IMR-90 (cell line): ENCODE measurements around the gene CNOT6. TPM values are rescaled to one million over a fixed set of nuclear protein-coding genes. Genes with fewer than 3 reads are reported as not detected.

Experiments used
- ATAC-seq: fragments of 200-7000 bp; cut with Tn5 transposase; 2 replicates; pipeline ENCODE4 v1.9.1; 2020; ENCODE audit warnings: low read depth, mild to moderate bottlenecking, moderate library complexity
- BruUV-seq: library from RNA; stranded (reverse); fragments of 400-500 nt; replicated peaks from 2 replicates; lab custom pipeline; 2021; lab: Mats Ljungman, UMichigan
- CTCF ChIA-PET: fragments of 300-600 bp; formaldehyde crosslinking; extraction: SDS; loops from one replicate; lab custom pipeline; 2021; ENCODE audit warnings: antibody characterized with exemption; lab: Yijun Ruan, JAX
- POLR2A ChIA-PET: fragments of 300-600 bp; sonication (Branson Sonifier 250); formaldehyde crosslinking; loops from one replicate; lab custom pipeline; 2022; ENCODE audit warnings: antibody characterized with exemption; ENCODE audit not compliant: unreplicated experiment; lab: Charles Lee
- DNase-seq: peaks from one replicate; pipeline ENCODE4 v3.0.0; 2013
- H2AFZ ChIP-seq: replicated peaks from 2 replicates; pipeline ENCODE3; 2013; ENCODE audit warnings: low read length, mild to moderate bottlenecking; ENCODE audit not compliant: poor library complexity
- H2AK5ac ChIP-seq: 2 replicates; pipeline ENCODE4 v1.6.1; 2013; ENCODE audit warnings: low read depth, low read length, inconsistent platforms
- H2AK9ac ChIP-seq: replicated peaks from 2 replicates; pipeline ENCODE3; 2013; ENCODE audit warnings: mild to moderate bottlenecking, low read depth, low read length, moderate library complexity; ENCODE audit not compliant: poor library complexity
- H2BK120ac ChIP-seq: 2 replicates; pipeline ENCODE4 v1.6.1; 2013; ENCODE audit warnings: low read depth, low read length, inconsistent platforms
- H2BK15ac ChIP-seq: 3 replicates; pipeline ENCODE4 v1.6.1; 2013; ENCODE audit warnings: low read depth, low read length, inconsistent platforms
- H2BK20ac ChIP-seq: 2 replicates; pipeline ENCODE4 v1.6.1; 2013; ENCODE audit warnings: low read depth, mild to moderate bottlenecking, inconsistent platforms, low read length, moderate library complexity
- H2BK5ac ChIP-seq: 2 replicates; pipeline ENCODE4 v1.6.1; 2013; ENCODE audit warnings: mild to moderate bottlenecking, low read depth, low read length, inconsistent platforms; ENCODE audit not compliant: poor library complexity, severe bottlenecking
- H3K14ac ChIP-seq: replicated peaks from 2 replicates; pipeline ENCODE4 v1.6.1; 2013; ENCODE audit warnings: low read depth, low read length, inconsistent platforms
- H3K18ac ChIP-seq: 2 replicates; pipeline ENCODE4 v1.6.1; 2013; ENCODE audit warnings: low read depth, low read length, control low read depth
- H3K23ac ChIP-seq: 2 replicates; pipeline ENCODE4 v1.6.1; 2013; ENCODE audit warnings: low read depth, low read length, inconsistent platforms
- H3K27ac ChIP-seq: 2 replicates; pipeline ENCODE4 v1.5.1; 2013; ENCODE audit warnings: mild to moderate bottlenecking, control low read depth, low read length; ENCODE audit not compliant: insufficient read depth
- H3K27me3 ChIP-seq: 2 replicates; pipeline ENCODE4 v1.6.1; 2013; ENCODE audit warnings: low read length; ENCODE audit not compliant: control insufficient read depth, insufficient read depth
- H3K36me3 ChIP-seq: 2 replicates; pipeline ENCODE4 v1.6.1; 2013; ENCODE audit warnings: low read length, mixed read lengths; ENCODE audit not compliant: control insufficient read depth, insufficient read depth
- H3K4ac ChIP-seq: 2 replicates; pipeline ENCODE4 v1.6.1; 2013; ENCODE audit warnings: low read depth, low read length, inconsistent platforms
- H3K4me1 ChIP-seq: 2 replicates; pipeline ENCODE4 v1.6.1; 2013; ENCODE audit warnings: low read length, mixed read lengths; ENCODE audit not compliant: control insufficient read depth, insufficient read depth
- H3K4me2 ChIP-seq: 2 replicates; pipeline ENCODE4 v1.6.1; 2013; ENCODE audit warnings: low read depth, mild to moderate bottlenecking, control low read depth, low read length, moderate library complexity
- H3K4me3 ChIP-seq: 2 replicates; pipeline ENCODE4 v1.5.1; 2013; ENCODE audit warnings: low read depth, mild to moderate bottlenecking, control low read depth, low read length, moderate library complexity; ENCODE audit not compliant: insufficient read depth
- H3K56ac ChIP-seq: 2 replicates; pipeline ENCODE4 v1.6.1; 2013; ENCODE audit warnings: low read length, inconsistent platforms; ENCODE audit not compliant: insufficient read depth; ENCODE audit errors: extremely low read depth
- H3K79me1 ChIP-seq, 2 experiments: 2 replicates each; pipeline ENCODE4 v1.6.1; 2013; ENCODE audit warnings: low read length in 2 of 2, inconsistent platforms in 1 of 2, low read depth in 1 of 2
- H3K9ac ChIP-seq: 2 replicates; pipeline ENCODE4 v1.6.1; 2013; ENCODE audit warnings: low read depth, low read length, control low read depth
- H3K9me1 ChIP-seq: 2 replicates; pipeline ENCODE4 v1.6.1; 2013; ENCODE audit warnings: low read length, inconsistent platforms; ENCODE audit not compliant: insufficient read depth
- H3K9me3 ChIP-seq: 2 replicates; pipeline ENCODE4 v1.6.1; 2013; ENCODE audit warnings: low read length; ENCODE audit not compliant: control insufficient read depth, insufficient read depth
- H4K20me1 ChIP-seq: 2 replicates; pipeline ENCODE4 v1.6.1; 2013; ENCODE audit warnings: low read length, inconsistent platforms; ENCODE audit not compliant: insufficient read depth
- H4K5ac ChIP-seq: 2 replicates; pipeline ENCODE4 v1.6.1; 2013; ENCODE audit warnings: mild to moderate bottlenecking, low read depth, low read length, control low read depth
- H4K8ac ChIP-seq, 2 experiments: 2 replicates each; pipeline ENCODE4 v1.6.1; 2013; ENCODE audit warnings: low read depth in 2 of 2, low read length in 2 of 2, control low read depth in 1 of 2, inconsistent platforms in 1 of 2
- H4K91ac ChIP-seq: 2 replicates; pipeline ENCODE4 v1.6.1; 2013; ENCODE audit warnings: low read depth, low read length, inconsistent platforms; ENCODE audit not compliant: insufficient read depth
- BHLHE40 ChIP-seq: fragments of 150-350 bp; IDR thresholded peaks from 2 replicates; pipeline ENCODE4 v1.6.1; 2016; ENCODE audit warnings: mild to moderate bottlenecking, low read depth, low read length
- CEBPB ChIP-seq: IDR thresholded peaks from 2 replicates; pipeline ENCODE4 v1.6.1; 2012; ENCODE audit warnings: low read depth, low read length, improper control_type of control experiment
- MAZ ChIP-seq: IDR thresholded peaks from 2 replicates; pipeline ENCODE4 v1.6.1; 2012; ENCODE audit warnings: low read depth, mild to moderate bottlenecking, low read length, improper control_type of control experiment, moderate library complexity, borderline replicate concordance
- NFE2L2 ChIP-seq: fragments of 150-350 bp; IDR thresholded peaks from 2 replicates; pipeline ENCODE4 v1.6.1; 2016; ENCODE audit warnings: low read depth, mild to moderate bottlenecking, low read length
- SMC3 ChIP-seq: fragments of 150-350 bp; IDR thresholded peaks from 2 replicates; pipeline ENCODE4 v1.6.1; 2016; ENCODE audit warnings: low read depth, mild to moderate bottlenecking, antibody characterized with exemption, low read length, moderate library complexity
- WGBS, 2 experiments: methylation state at CpG; one replicate each; pipeline versions ENCODE4 v1.1.5 to v1.1.7; 2013; ENCODE audit warnings: missing lambda C conversion rate in 2 of 2; ENCODE audit not compliant: insufficient read length in 1 of 2; ENCODE audit errors: extremely low coverage in 2 of 2; 5-methylcytosine and 5-hydroxymethylcytosine counted together
- dilution Hi-C: fragments of 300-500 bp; cut with HindIII; formaldehyde crosslinking; loops from one replicate; pipeline ENCODE4 v1.14.3; 2018; ENCODE audit warnings: low sequenced_read_pairs; ENCODE audit not compliant: unreplicated experiment
- in situ Hi-C: fragments of 300-500 bp; cut with MboI; formaldehyde crosslinking; loops from 3 replicates; pipeline ENCODE4 v1.14.3; 2019; ENCODE audit warnings: low sequenced_read_pairs, inconsistent platforms, mixed read lengths
- intact Hi-C: fragments of 100-400 bp; cut with micrococcal nuclease; formaldehyde crosslinking; loops from 2 replicates; pipeline ENCODE4 v1.10.0; 2022
- polyA plus RNA-seq, 3 experiments: library from polyadenylated mRNA; depleted of rRNA; stranded (reverse); fragments of >200 nt; gene quantifications; 2 replicates each; pipeline ENCODE4 v1.2.3, GENCODE V29; 2012; ENCODE audit warnings: low replicate concordance in 1 of 3
- total RNA-seq: library from RNA; depleted of rRNA; stranded (reverse); fragments of >200 nt; gene quantifications from 2 replicates; pipeline ENCODE4 v1.2.3, GENCODE V29; 2012

CNOT6 gene
- total and polyA plus RNA-seq, 2 of the 4 experiments (the other 2 are of a cell fraction) = 9.7 to 10.8 TPM

DNA sequence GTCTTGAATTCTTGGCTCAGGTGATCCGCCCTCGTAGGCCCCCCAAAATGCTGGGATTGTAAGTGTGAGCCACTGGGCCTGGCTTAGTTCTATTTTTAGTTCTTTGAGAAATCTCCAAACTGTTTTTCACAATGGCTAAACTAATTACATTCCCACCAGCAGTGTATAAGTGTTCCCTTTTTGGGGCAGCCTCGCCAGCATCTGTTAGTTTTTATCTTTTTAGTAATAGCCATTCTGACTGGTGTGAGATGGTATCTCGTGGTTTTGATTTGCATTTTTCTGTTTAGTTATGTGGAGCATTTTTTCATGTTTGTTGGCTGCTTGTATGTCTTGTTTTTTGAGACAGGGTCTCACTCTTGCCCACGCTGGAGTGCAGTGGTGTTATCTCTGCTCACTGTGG is 28.2 kb downstream of the CNOT6 start:
- ChIA-PET POLR2A (no interaction called here), CTCF (interaction anchor here (1.2 kb wide), 1 partner anchor 11 kb away, joined by 3 read pairs; no protein-coding TSS in a partner anchor)
- H3K14ac ChIP-seq = no peak overlapping the region
- in situ Hi-C loops (no loop called here), intact Hi-C loops (no loop called here), dilution Hi-C loops (no loop called here)
- no peak overlapping the region for H4K8ac ChIP-seq
- H3K4me2 ChIP-seq = no peak overlapping the region
- no peak overlapping the region for H2BK120ac ChIP-seq
- no peak overlapping the region for H4K91ac ChIP-seq
- H4K5ac ChIP-seq = no peak overlapping the region
- H3K56ac ChIP-seq = no peak overlapping the region
- H2AK5ac ChIP-seq = no peak overlapping the region
- no peak overlapping the region for H2AFZ ChIP-seq
- no peak overlapping the region for H3K4me3 ChIP-seq
- no peak overlapping the region for H3K9ac ChIP-seq
- BruUV-seq = no TSS peak
- H3K27ac ChIP-seq = no peak overlapping the region
- no peak overlapping the region for H2BK15ac ChIP-seq
- TF ChIP-seq BHLHE40 (no peak), CEBPB (no peak), SMC3 (no peak), NFE2L2 (no peak), MAZ (no peak)
- no peak overlapping the region for H2BK5ac ChIP-seq
- no peaks in the 10 kb centered on the region for H3K27me3 ChIP-seq
- H3K36me3 ChIP-seq = no peaks in the 10 kb centered on the region
- H2AK9ac ChIP-seq = no peak overlapping the region
- no peak overlapping the region for H3K18ac ChIP-seq
- no peak for ATAC-seq
- no peak overlapping the region for H2BK20ac ChIP-seq
- H4K20me1 ChIP-seq = peaks cover 59% of the 10 kb centered on the region
- WGBS, 2 experiments = no CpG with 5 or more reads among the region's 5 CpGs
- 0 out of 2 replicates have a peak overlapping the region, but pooled peaks have one; percentile 10 for H3K23ac ChIP-seq
- peaks cover 27 to 73% of the 10 kb centered on the region in 2 experiments for H3K79me1 ChIP-seq
- H3K4ac ChIP-seq = no peak overlapping the region
- peaks cover 7% of the 10 kb centered on the region for H3K9me1 ChIP-seq
- H3K4me1 ChIP-seq = peaks cover 16% of the 10 kb centered on the region
- DNase-seq = no peak
- H3K9me3 ChIP-seq = no peaks in the 10 kb centered on the region
